ENCODE data around the gene IL31RA. TPM values are rescaled to one million over a fixed set of nuclear protein-coding genes. Genes with fewer than 3 reads are reported as not detected.
"Not testable (repeated sequence)": the region's sequence is repeated elsewhere in the genome, so short reads cannot be mapped to it uniquely, and the experiment has no call there.

Gene IL31RA
- not detected for total RNA-seq

GRCh38 chr5:55850839-55851674, at the start of gene IL31RA:
IL31RA (plus strand) TSS chr5:55851357; CDS start chr5:55851571, 214 bp downstream.
- no peak for DNase-seq

- not testable (repeated sequence) for DNase-seq
Observed at GRCh38 chr5:55808814-55809213, 42.3 kb upstream of the IL31RA start.

- not testable (repeated sequence) for DNase-seq
Observed at GRCh38 chr5:55815939-55816338, 35.2 kb upstream of the IL31RA start.

GRCh38 chr5:55816342-55816741, 34.8 kb upstream of the IL31RA start:
- no peak for DNase-seq

GRCh38 chr5:55817030-55817429, 34.1 kb upstream of the IL31RA start:
- DNase-seq, result no peak

GRCh38 chr5:55820488-55820887, 30.7 kb upstream of the IL31RA start:
- DNase-seq, result no peak

GRCh38 chr5:55821731-55822512, 29.2 kb upstream of the IL31RA start:
- DNase-seq, result no peak

GRCh38 chr5:55823151-55823796, 27.9 kb upstream of the IL31RA start:
- DNase-seq, result no peak

- DNase-seq, result no peak
Observed at GRCh38 chr5:55829956-55830355, 21.2 kb upstream of the IL31RA start.

- no peak for DNase-seq
Observed at GRCh38 chr5:55832446-55832845, 18.7 kb upstream of the IL31RA start.

- no peak for DNase-seq
Observed at GRCh38 chr5:55836191-55836590, 15.0 kb upstream of the IL31RA start.

GRCh38 chr5:55841976-55842375, 9.2 kb upstream of the IL31RA start:
- DNase-seq, result no peak

- DNase-seq, result no peak
Observed at GRCh38 chr5:55847837-55848236, 3.3 kb upstream of the IL31RA start.

GRCh38 chr5:55848783-55849182, 2.4 kb upstream of the IL31RA start:
- DNase-seq, result no peak

GRCh38 chr5:55851675-55851979, 470 bp downstream of the IL31RA start:
- DNase-seq, result no peak

- no peak for DNase-seq
Observed at GRCh38 chr5:55852503-55852902, 1.3 kb downstream of the IL31RA start.

- DNase-seq, result no peak
Observed at GRCh38 chr5:55853041-55853670, 2.0 kb downstream of the IL31RA start.

GRCh38 chr5:55853818-55854217, 2.7 kb downstream of the IL31RA start:
- no peak for DNase-seq

- no peak for DNase-seq
Observed at GRCh38 chr5:55855509-55855908, 4.4 kb downstream of the IL31RA start.

- no peak for DNase-seq
Observed at GRCh38 chr5:55856516-55857246, 5.5 kb downstream of the IL31RA start.

- DNase-seq, result no peak
Observed at GRCh38 chr5:55857247-55857640, 6.1 kb downstream of the IL31RA start.

- DNase-seq, result no peak
Observed at GRCh38 chr5:55858104-55858503, 6.9 kb downstream of the IL31RA start.
